ENCODE results near the gene STON2. TPM values are rescaled to one million over a fixed set of nuclear protein-coding genes. Genes with fewer than 3 reads are reported as not detected.

The STON2 gene
- total RNA-seq, 1 donor from 2014 or later, result 47.4 TPM

DNA sequence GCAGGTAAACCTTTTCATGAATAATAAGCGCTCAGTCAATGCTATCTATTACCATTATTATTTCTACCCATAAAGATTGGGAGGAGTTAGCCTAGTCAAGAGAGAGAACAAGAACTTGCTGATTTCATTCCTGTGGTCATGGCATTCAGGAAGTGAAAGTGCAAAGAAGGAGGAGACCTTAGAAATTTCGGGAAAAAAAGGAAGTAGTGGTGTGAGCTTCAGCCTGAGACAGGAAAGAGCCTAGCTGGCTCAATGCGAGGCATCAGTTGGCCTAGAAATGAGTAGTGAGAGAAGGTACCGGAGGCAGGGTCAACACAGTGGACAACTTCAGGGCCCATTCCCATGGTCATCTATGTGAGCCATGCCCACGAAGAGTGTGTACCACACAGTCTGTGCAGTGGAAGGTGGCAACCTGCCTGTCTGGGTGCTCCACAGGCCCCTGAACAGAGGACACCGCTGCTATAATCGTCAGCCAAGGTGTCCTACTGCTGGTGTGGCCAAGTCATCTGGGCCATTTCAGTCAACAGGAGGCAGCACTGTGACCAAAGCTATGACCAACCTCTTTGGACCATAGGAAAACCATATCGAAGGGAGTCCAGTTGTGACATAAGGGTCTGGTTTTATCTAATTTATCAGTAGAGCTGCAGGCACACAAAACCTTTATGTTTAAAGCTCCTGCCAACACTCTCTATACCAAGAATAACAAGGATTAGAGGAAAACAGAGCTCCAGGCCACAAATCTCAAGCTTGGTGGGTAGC is 16.2 kb upstream of the STON2 start:
- TF ChIP-seq, protein P1, sequence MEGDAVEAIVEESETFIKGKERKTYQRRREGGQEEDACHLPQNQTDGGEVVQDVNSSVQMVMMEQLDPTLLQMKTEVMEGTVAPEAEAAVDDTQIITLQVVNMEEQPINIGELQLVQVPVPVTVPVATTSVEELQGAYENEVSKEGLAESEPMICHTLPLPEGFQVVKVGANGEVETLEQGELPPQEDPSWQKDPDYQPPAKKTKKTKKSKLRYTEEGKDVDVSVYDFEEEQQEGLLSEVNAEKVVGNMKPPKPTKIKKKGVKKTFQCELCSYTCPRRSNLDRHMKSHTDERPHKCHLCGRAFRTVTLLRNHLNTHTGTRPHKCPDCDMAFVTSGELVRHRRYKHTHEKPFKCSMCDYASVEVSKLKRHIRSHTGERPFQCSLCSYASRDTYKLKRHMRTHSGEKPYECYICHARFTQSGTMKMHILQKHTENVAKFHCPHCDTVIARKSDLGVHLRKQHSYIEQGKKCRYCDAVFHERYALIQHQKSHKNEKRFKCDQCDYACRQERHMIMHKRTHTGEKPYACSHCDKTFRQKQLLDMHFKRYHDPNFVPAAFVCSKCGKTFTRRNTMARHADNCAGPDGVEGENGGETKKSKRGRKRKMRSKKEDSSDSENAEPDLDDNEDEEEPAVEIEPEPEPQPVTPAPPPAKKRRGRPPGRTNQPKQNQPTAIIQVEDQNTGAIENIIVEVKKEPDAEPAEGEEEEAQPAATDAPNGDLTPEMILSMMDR (IDR thresholded peaks at IDR 0.05; ENCODE audit: insufficient read depth, low read length, severe bottlenecking), result no peak
- FAIRE-seq, result peak; percentile 40
- no peak for DNase-seq (ENCODE audit: low read depth)
- no peaks in the 10 kb centered on the region for H3K36me3 ChIP-seq (ENCODE audit: control insufficient read depth, insufficient read depth, low read length)
- H3K4me3 ChIP-seq (ENCODE audit: low read depth, low read length), result no peak overlapping the region
- no peaks in the 10 kb centered on the region for H3K27me3 ChIP-seq (ENCODE audit: control insufficient read depth, insufficient read depth, low read length)

DNA sequence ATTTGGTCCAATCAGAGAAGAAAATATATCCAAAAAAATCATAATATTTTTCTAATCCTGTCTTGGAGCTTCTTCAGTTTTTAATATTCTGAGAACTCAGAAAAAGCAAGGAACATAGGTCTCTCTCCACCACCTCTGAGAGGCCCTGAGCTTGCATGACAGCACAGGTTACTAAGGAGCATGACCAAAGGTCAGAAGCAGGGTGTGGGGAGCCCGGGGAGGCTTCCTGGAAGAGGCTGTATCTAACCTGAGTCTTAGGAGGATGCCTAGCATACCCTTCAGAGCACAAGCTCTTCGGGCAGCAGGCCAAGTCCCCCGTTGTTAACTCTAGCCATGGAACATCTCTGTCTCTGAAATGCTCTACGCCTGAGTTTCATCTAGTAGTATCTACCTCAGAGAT is 15.7 kb upstream of the STON2 start:
- H3K4me3 ChIP-seq (ENCODE audit: low read depth, low read length), result no peak overlapping the region
- TF ChIP-seq, protein P1 (IDR thresholded peaks at IDR 0.05; ENCODE audit: insufficient read depth, low read length, severe bottlenecking), result no peak
- FAIRE-seq (no peak), DNase-seq (ENCODE audit: low read depth) (no peak)
- H3K27me3 ChIP-seq (ENCODE audit: control insufficient read depth, insufficient read depth, low read length), result no peaks in the 10 kb centered on the region
- no peaks in the 10 kb centered on the region for H3K36me3 ChIP-seq (ENCODE audit: control insufficient read depth, insufficient read depth, low read length)

GRCh38 chr14:81414123-81414522 is 14.0 kb upstream of the STON2 start:
- TF ChIP-seq, protein P1 (IDR thresholded peaks at IDR 0.05; ENCODE audit: insufficient read depth, low read length, severe bottlenecking), result no peak
- H3K4me3 ChIP-seq (ENCODE audit: low read depth, low read length), result no peak overlapping the region
- no peaks in the 10 kb centered on the region for H3K27me3 ChIP-seq (ENCODE audit: control insufficient read depth, insufficient read depth, low read length)
- DNase-seq (ENCODE audit: low read depth), result peak; percentile 61
- FAIRE-seq, result peak; percentile 13
- H3K36me3 ChIP-seq (ENCODE audit: control insufficient read depth, insufficient read depth, low read length), result no peaks in the 10 kb centered on the region

DNA sequence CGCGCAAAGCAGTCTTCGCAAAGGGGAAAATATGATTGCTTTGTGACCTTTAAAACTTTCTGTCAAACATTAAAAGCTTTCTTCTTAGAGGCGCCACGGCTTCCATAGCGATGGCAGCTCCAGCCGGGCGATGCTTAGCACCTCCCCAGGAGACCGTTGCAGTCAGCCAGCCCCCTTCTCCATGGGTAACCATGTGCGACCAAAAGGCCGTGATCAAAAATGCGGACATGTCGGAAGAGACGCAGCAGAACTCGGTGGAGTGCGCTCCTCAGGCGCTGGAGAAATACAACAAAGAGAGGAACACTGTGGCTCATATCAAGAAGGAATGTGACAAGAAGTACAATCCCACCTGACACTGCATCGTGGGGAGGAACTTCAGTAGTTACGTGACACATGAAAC is 12.7 kb upstream of the STON2 start:
- DNase-seq (ENCODE audit: low read depth) (no peak), FAIRE-seq (no peak)
- Histone ChIP-seq H3K36me3 (ENCODE audit: control insufficient read depth, insufficient read depth, low read length) (no peaks in the 10 kb centered on the region), H3K4me3 (ENCODE audit: low read depth, low read length) (no peak overlapping the region), H3K27me3 (ENCODE audit: control insufficient read depth, insufficient read depth, low read length) (no peaks in the 10 kb centered on the region)
- TF ChIP-seq, protein P1 (IDR thresholded peaks at IDR 0.05; ENCODE audit: insufficient read depth, low read length, severe bottlenecking), result no peak

DNA sequence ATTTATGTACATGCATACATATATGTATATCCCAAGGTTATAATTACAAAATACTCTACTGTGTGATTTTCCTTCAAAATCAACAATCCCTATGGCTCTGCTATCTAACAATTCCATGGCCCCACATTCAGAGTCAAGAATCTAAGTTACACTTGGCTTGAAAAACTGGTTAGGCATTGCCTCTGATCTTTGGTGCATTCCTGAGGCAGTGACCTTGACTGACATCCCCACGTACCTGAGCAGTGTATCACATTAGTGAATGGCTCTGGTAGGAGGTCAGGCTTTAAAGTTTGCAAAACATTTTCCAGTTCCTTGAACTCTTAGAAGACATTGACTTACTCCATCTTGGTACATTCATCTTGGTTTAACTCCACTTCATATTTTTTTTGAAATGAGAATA is 8.5 kb upstream of the STON2 start:
- H3K4me3 ChIP-seq (ENCODE audit: low read depth, low read length), result no peak overlapping the region
- no peaks in the 10 kb centered on the region for H3K36me3 ChIP-seq (ENCODE audit: control insufficient read depth, insufficient read depth, low read length)
- DNase-seq (ENCODE audit: low read depth) (no peak), FAIRE-seq (no peak)
- TF ChIP-seq, protein P1 (IDR thresholded peaks at IDR 0.05; ENCODE audit: insufficient read depth, low read length, severe bottlenecking), result no peak
- no peaks in the 10 kb centered on the region for H3K27me3 ChIP-seq (ENCODE audit: control insufficient read depth, insufficient read depth, low read length)

- TF ChIP-seq, protein P1 (IDR thresholded peaks at IDR 0.05; ENCODE audit: insufficient read depth, low read length, severe bottlenecking), result no peak
- no peak for FAIRE-seq
- Histone ChIP-seq H3K36me3 (ENCODE audit: control insufficient read depth, insufficient read depth, low read length) (no peaks in the 10 kb centered on the region), H3K4me3 (ENCODE audit: low read depth, low read length) (no peak overlapping the region), H3K27me3 (ENCODE audit: control insufficient read depth, insufficient read depth, low read length) (no peaks in the 10 kb centered on the region)
- peak; percentile 35 for DNase-seq (ENCODE audit: low read depth)
These were observed 6.7 kb upstream of the STON2 start for GRCh38 chr14:81406863-81407262.

Data from bronchial epithelial cell (primary cell).